K562 (cell line): ENCODE measurements around the gene CELSR1. TPM values are rescaled to one million over a fixed set of nuclear protein-coding genes. Genes with fewer than 3 reads are reported as not detected.

ENCODE experiments used
- ATAC-seq: fragments of 200-7000 bp; cut with Tn5 transposase; 3 replicates; pipeline ENCODE4 v1.9.1; 2020; ENCODE audit warnings: moderate library complexity
- BruUV-seq: library from RNA; stranded (reverse); fragments of 400-500 nt; replicated peaks from 2 replicates; lab custom pipeline; 2021; lab: Mats Ljungman, UMichigan
- CTCF ChIA-PET: fragments of 300-600 bp; formaldehyde crosslinking; extraction: SDS; loops from one replicate; lab custom pipeline; 2021; ENCODE audit warnings: low intra/inter-chr PET ratio; lab: Yijun Ruan, JAX
- POLR2A ChIA-PET: fragments of 300-600, 350-650 bp; sonication (Branson Sonifier 250); formaldehyde crosslinking; extraction: SDS; loops from one replicate; lab custom pipeline; 2021; ENCODE audit warnings: antibody characterized with exemption, inconsistent platforms; lab: Yijun Ruan, JAX
- DNase-seq, 4 experiments: peaks; one replicate each; pipeline versions ENCODE4 v3.0.0 to v3.0.0-alpha.2; 2011 to 2018; ENCODE audit warnings: low spot score in 3 of 4, mixed read lengths in 3 of 4; ENCODE audit errors: extremely low read depth in 1 of 4
- FAIRE-seq: peaks from 2 replicates; lab custom pipeline; 2011; peaks lifted over from hg19 to GRCh38; lab: Jason Lieb, UNC
- H2AFZ ChIP-seq: 2 replicates; pipeline ENCODE4 v1.6.0; 2011; ENCODE audit warnings: low read depth, low read length, control low read depth, inconsistent platforms
- H3K27ac ChIP-seq: fragments of 200-600 bp; 3 replicates; pipeline ENCODE4 v1.8.0; 2011; ENCODE audit warnings: low read depth, mild to moderate bottlenecking, control low read depth, inconsistent platforms, low read length, moderate library complexity, mixed read lengths; ENCODE audit errors: extremely low read depth
- H3K27me3 ChIP-seq, 2 experiments: fragments of 300-600 bp in 1 of 2; 2 replicates in 1 of 2; 3 replicates in 1 of 2; pipeline versions ENCODE4 v1.6.0 to v1.8.0; 2011; ENCODE audit warnings: inconsistent platforms in 2 of 2, low read length in 2 of 2, mild to moderate bottlenecking in 1 of 2, mixed read lengths in 1 of 2, moderate library complexity in 1 of 2; ENCODE audit not compliant: control insufficient read depth in 2 of 2, insufficient read depth in 2 of 2
- H3K36me3 ChIP-seq: fragments of 300-600 bp; 3 replicates; pipeline ENCODE4 v1.8.0; 2011; ENCODE audit warnings: mild to moderate bottlenecking, low read length, inconsistent platforms; ENCODE audit not compliant: control insufficient read depth, insufficient read depth
- H3K4me1 ChIP-seq, 2 experiments: fragments of 200-600 bp in 1 of 2; replicated peaks in 1 of 2; 2 replicates in 1 of 2; 3 replicates in 1 of 2; pipeline versions ENCODE4 v1.5.1 to v1.8.0; 2011; ENCODE audit warnings: inconsistent platforms in 2 of 2, low read length in 2 of 2, mild to moderate bottlenecking in 1 of 2, mixed read lengths in 1 of 2, moderate library complexity in 1 of 2; ENCODE audit not compliant: control insufficient read depth in 2 of 2, insufficient read depth in 2 of 2
- H3K4me2 ChIP-seq: 2 replicates; pipeline ENCODE4 v1.6.1; 2011; ENCODE audit warnings: low read length, control low read depth, inconsistent platforms, mixed read lengths; ENCODE audit not compliant: insufficient read depth
- H3K4me3 ChIP-seq: fragments of 200-600 bp; sonication (generic), shearing (Covaris generic); 2 replicates; pipeline ENCODE4 v1.5.1; 2016; ENCODE audit warnings: control low read depth, inconsistent platforms
- H3K79me2 ChIP-seq: fragments of 200-600 bp; 3 replicates; pipeline ENCODE4 v1.8.0; 2011; ENCODE audit warnings: low read length, inconsistent platforms; ENCODE audit not compliant: control insufficient read depth, insufficient read depth
- H3K9ac ChIP-seq, 2 experiments: 2 replicates each; pipeline versions ENCODE4 v1.6.0 to v1.6.1; 2011; ENCODE audit warnings: low read depth in 2 of 2, low read length in 2 of 2, control low read depth in 1 of 2, inconsistent platforms in 1 of 2, mild to moderate bottlenecking in 1 of 2, mixed read lengths in 1 of 2; ENCODE audit not compliant: insufficient read depth in 1 of 2
- H3K9me1 ChIP-seq: one replicate; pipeline ENCODE4 v1.6.0; 2011; ENCODE audit warnings: inconsistent platforms, mild to moderate bottlenecking, low read length, moderate library complexity; ENCODE audit not compliant: control insufficient read depth, insufficient read depth
- H3K9me3 ChIP-seq: replicated peaks from 2 replicates; pipeline ENCODE4 v1.5.1; 2011; ENCODE audit warnings: low read depth, low read length, inconsistent platforms; ENCODE audit not compliant: control insufficient read depth, insufficient read depth
- H4K20me1 ChIP-seq: replicated peaks from 2 replicates; pipeline ENCODE4 v1.6.1; 2011; ENCODE audit warnings: low read length, inconsistent platforms, mixed read lengths; ENCODE audit not compliant: control insufficient read depth, insufficient read depth
- BCLAF1 ChIP-seq, 2 experiments: fragments of 450-650 bp in 1 of 2; IDR thresholded peaks; 2 replicates each; pipeline ENCODE4 v1.6.1; 2011 to 2017; ENCODE audit warnings: low read depth in 2 of 2, antibody characterized with exemption in 1 of 2, borderline replicate concordance in 1 of 2, low read length in 1 of 2, mild to moderate bottlenecking in 1 of 2, mixed read lengths in 1 of 2; ENCODE audit not compliant: control insufficient read depth in 1 of 2
- CTCFL ChIP-seq: IDR thresholded peaks from 2 replicates; pipeline ENCODE4 v1.6.1; 2011; ENCODE audit warnings: borderline replicate concordance, low read depth, mild to moderate bottlenecking, moderate library complexity, low read length; ENCODE audit not compliant: insufficient read depth, poor library complexity, severe bottlenecking
- E2F6 ChIP-seq, 2 experiments: IDR thresholded peaks; 2 replicates each; pipeline ENCODE4 v1.6.1; 2011; ENCODE audit warnings: borderline replicate concordance in 1 of 2, control low read depth in 1 of 2, low read depth in 1 of 2, low read length in 1 of 2, mild to moderate bottlenecking in 1 of 2, mixed read lengths in 1 of 2, moderate library complexity in 1 of 2; ENCODE audit not compliant: insufficient read depth in 1 of 2, insufficient read length in 1 of 2, poor library complexity in 1 of 2, severe bottlenecking in 1 of 2; ENCODE audit errors: extremely low read depth in 1 of 2
- KLF6 ChIP-seq: fragments of 250-450 bp; sonication (Bioruptor Pico); IDR thresholded peaks from 2 replicates; pipeline ENCODE4 v1.4.0; 2020; ENCODE audit warnings: mild to moderate bottlenecking, moderate library complexity, borderline replicate concordance
- MAFF ChIP-seq: IDR thresholded peaks from 2 replicates; pipeline ENCODE4 v1.6.1; 2012; ENCODE audit warnings: low read length, improper control_type of control experiment
- PREB ChIP-seq: sonication (generic); formaldehyde crosslinking; IDR thresholded peaks from 2 replicates; pipeline ENCODE4 v1.8.1; 2023; ENCODE audit warnings: mild to moderate bottlenecking, missing genetic modification reagents
- PTBP1 ChIP-seq: fragments of 200-400 bp; formaldehyde crosslinking; IDR thresholded peaks from 2 replicates; pipeline ENCODE4 v1.6.1; 2017; ENCODE audit warnings: low read depth, low read length
- RBM34 ChIP-seq: fragments of 200-400 bp; formaldehyde crosslinking; IDR thresholded peaks from 2 replicates; pipeline ENCODE4 v1.6.1; 2018; ENCODE audit warnings: low read length, borderline replicate concordance; ENCODE audit not compliant: insufficient read depth
- SNIP1 ChIP-seq: fragments of 450-650 bp; IDR thresholded peaks from 2 replicates; pipeline ENCODE4 v1.7.1; 2017; ENCODE audit warnings: low read depth, mild to moderate bottlenecking
- ZBTB1 ChIP-seq: sonication (generic); formaldehyde crosslinking; IDR thresholded peaks from 2 replicates; pipeline ENCODE4 v1.8.1; 2023; ENCODE audit warnings: missing genetic modification reagents, low read depth, mild to moderate bottlenecking, borderline replicate concordance
- ZKSCAN3 ChIP-seq: fragments of 250-450 bp; sonication (Bioruptor Pico); IDR thresholded peaks from 2 replicates; pipeline ENCODE4 v1.4.0; 2020
- ZNF24 ChIP-seq: fragments of 450-650 bp; IDR thresholded peaks from 2 replicates; pipeline ENCODE4 v1.6.1; 2016
- ZNF408 ChIP-seq: fragments of 250-450 bp; sonication (Bioruptor Pico); IDR thresholded peaks from 2 replicates; pipeline ENCODE4 v1.4.0; 2020; ENCODE audit warnings: low read depth, mild to moderate bottlenecking, moderate library complexity
- WGBS: fragments of 100-300 bp; shearing (Covaris generic); methylation state at CpG from one replicate; pipeline ENCODE4 v1.1.6; 2016; ENCODE audit warnings: low coverage, mixed read lengths; ENCODE audit not compliant: insufficient coverage; ENCODE audit errors: missing lambda C conversion rate; 5-methylcytosine and 5-hydroxymethylcytosine counted together
- in situ Hi-C: fragments of 300-500 bp; cut with MboI; formaldehyde crosslinking; loops from 4 replicates; pipeline ENCODE4 v1.15.0; 2018; ENCODE audit warnings: inconsistent platforms, mixed read lengths
- intact Hi-C: fragments of 100-400 bp; cut with micrococcal nuclease; formaldehyde crosslinking; loops from 2 replicates; pipeline ENCODE4 v1.14.2; 2022
- polyA plus RNA-seq, 8 experiments: library from polyadenylated mRNA; depleted of rRNA in 4 of 8; stranded (reverse) in 5 of 8; unstranded in 3 of 8; fragments of >200 nt; fragmentation: Nextera tagmentation in 2 of 8; fragmentation: Illumina TruSeq in 1 of 8; extraction: Ambion mirVana in 2 of 8; extraction: Trizol in 1 of 8; gene quantifications; 2 replicates each; pipeline versions ENCODE4 v1.2.1 to v1.2.3, GENCODE V29; 2011 to 2014; ENCODE audit warnings: inconsistent platforms in 1 of 8, missing spikeins in 1 of 8
- total RNA-seq, 7 experiments: library from RNA; depleted of rRNA in 6 of 7; stranded (reverse); fragments of >200 nt in 6 of 7; fragmentation: Illumina TruSeq in 2 of 7; extraction: Trizol in 2 of 7; gene quantifications; 2 replicates each; pipeline versions ENCODE4 v1.2.1 to v1.2.3, GENCODE V29; 2011 to 2021; ENCODE audit warnings: low replicate concordance in 1 of 7

CELSR1 gene
- total and polyA plus RNA-seq, 9 of the 15 experiments (the other 6 are each of a cell fraction or from before 2014, with no cell fraction given), result under 0.01 to 0.09 TPM; not detected in 7

GRCh38 chr22:46380581-46380980 lies 156.8 kb downstream of the CELSR1 start:
- ChIA-PET POLR2A (no interaction called here), CTCF (no interaction called here)
- Histone ChIP-seq H3K27ac (no peak overlapping the region), H3K4me1 (peaks cover 0 to 12% of the 10 kb centered on the region in 2 experiments; a peak in 2 of 5 replicates), H3K4me2 (no peak overlapping the region), H3K36me3 (no peaks in the 10 kb centered on the region), H3K27me3 (peaks cover 5 to 48% of the 10 kb centered on the region in 2 experiments; a peak in 3 of 5 replicates), H4K20me1 (no peaks in the 10 kb centered on the region; the same call in 1 of the 2 replicates), H3K4me3 (no peak overlapping the region), H3K9me1 (no peaks in the 10 kb centered on the region), H3K9ac (no peak overlapping the region), H2AFZ (no peak overlapping the region), H3K9me3 (no peaks in the 10 kb centered on the region), H3K79me2 (no peaks in the 10 kb centered on the region)
- intact Hi-C loops (no loop called here), in situ Hi-C loops (no loop called here)
- no TSS peak for BruUV-seq
- WGBS, result 1% methylated on average over 14 of the region's 17 CpGs
- no peak for ATAC-seq
- no peak for DNase-seq
- no peak for FAIRE-seq
- TF ChIP-seq ZNF408 (CRISPR knock-in tag) (no peak), ZBTB1 (no peak), PREB (CRISPR knock-in tag) (no peak), ZNF24 (no peak), E2F6 (IDR thresholded peaks at IDR 0.05; ENCODE audit: borderline replicate concordance in 1 of 2, extremely low read depth in 1 of 2, insufficient read depth in 1 of 2, insufficient read length in 1 of 2, low read depth in 1 of 2, low read length in 1 of 2, poor library complexity in 1 of 2, severe bottlenecking in 1 of 2) (no peak), CTCFL (no peak), SNIP1 (no peak), BCLAF1 (IDR thresholded peaks at IDR 0.05; ENCODE audit: borderline replicate concordance in 1 of 2, control insufficient read depth in 1 of 2, low read depth in 2 of 2, low read length in 1 of 2) (no peak), MAFF (no peak), ZKSCAN3 (CRISPR knock-in tag) (no peak), KLF6 (CRISPR knock-in tag) (no peak), PTBP1 (no peak), RBM34 (no peak)
